HepG2 (cell line): ENCODE measurements around the gene NKD2. TPM values are rescaled to one million over a fixed set of nuclear protein-coding genes. Genes with fewer than 3 reads are reported as not detected.

Experiments
- ATAC-seq: fragments of 200-7000 bp; cut with Tn5 transposase; 3 replicates; pipeline ENCODE4 v1.9.1; 2020; ENCODE audit warnings: mild to moderate bottlenecking, moderate library complexity
- BruUV-seq: library from RNA; stranded (reverse); fragments of 400-500 nt; replicated peaks from 2 replicates; lab custom pipeline; 2021; lab: Mats Ljungman, UMichigan
- CTCF ChIA-PET: fragments of 300-600 bp; formaldehyde crosslinking; extraction: SDS; loops from one replicate; lab custom pipeline; 2021; ENCODE audit warnings: low total read pairs, inconsistent platforms, low intra/inter-chr PET ratio; lab: Yijun Ruan, JAX
- POLR2A ChIA-PET: fragments of 350-600 bp; sonication (Branson Sonifier 250); formaldehyde crosslinking; loops from one replicate; lab custom pipeline; 2020; ENCODE audit warnings: antibody characterized with exemption, inconsistent platforms; lab: Yijun Ruan, JAX
- DNase-seq: peaks from one replicate; pipeline ENCODE4 v3.0.0-alpha.2; 2015; ENCODE audit warnings: low spot score
- FAIRE-seq: peaks from 3 replicates; lab custom pipeline; 2011; peaks lifted over from hg19 to GRCh38; lab: Jason Lieb, UNC
- H2AFZ ChIP-seq: one replicate; pipeline ENCODE4 v1.6.1; 2011; ENCODE audit warnings: low read length, inconsistent platforms
- H3K27ac ChIP-seq: fragments of 300-600 bp; 3 replicates; pipeline ENCODE4 v1.8.0; 2011; ENCODE audit warnings: mixed run types, mild to moderate bottlenecking, mixed read lengths, low read length, inconsistent platforms; ENCODE audit not compliant: insufficient read depth; ENCODE audit errors: extremely low read length
- H3K27me3 ChIP-seq, 2 experiments: fragments of 200-600 bp in 1 of 2; 2 replicates in 1 of 2; 3 replicates in 1 of 2; pipeline versions ENCODE4 v1.6.0 to v1.8.0; 2011; ENCODE audit warnings: low read length in 2 of 2, mild to moderate bottlenecking in 2 of 2, moderate library complexity in 2 of 2, inconsistent platforms in 1 of 2; ENCODE audit not compliant: insufficient read depth in 2 of 2, control insufficient read depth in 1 of 2
- H3K36me3 ChIP-seq, 2 experiments: fragments of 200-600 bp in 1 of 2; replicated peaks in 1 of 2; 2 replicates in 1 of 2; 3 replicates in 1 of 2; pipeline versions ENCODE4 v1.5.1 to v1.8.0; 2011; ENCODE audit warnings: low read length in 2 of 2, inconsistent platforms in 1 of 2; ENCODE audit not compliant: insufficient read depth in 2 of 2, control insufficient read depth in 1 of 2
- H3K4me1 ChIP-seq: 2 replicates; pipeline ENCODE4 v1.5.1; 2012; ENCODE audit warnings: low read length, inconsistent platforms; ENCODE audit not compliant: insufficient read depth
- H3K4me2 ChIP-seq: 2 replicates; pipeline ENCODE4 v1.6.0; 2011; ENCODE audit warnings: low read depth, low read length, inconsistent platforms
- H3K4me3 ChIP-seq, 3 experiments: fragments of 200-600 bp in 1 of 3; sonication (generic), shearing (Covaris generic) in 1 of 3; replicated peaks in 1 of 3; 2 replicates each; pipeline ENCODE4 v1.5.1; 2011 to 2016; ENCODE audit warnings: low read length in 3 of 3, inconsistent platforms in 2 of 3, low read depth in 2 of 3, mild to moderate bottlenecking in 2 of 3, control low read depth in 1 of 3, mixed read lengths in 1 of 3; ENCODE audit not compliant: insufficient read depth in 1 of 3
- H3K79me2 ChIP-seq: one replicate; pipeline ENCODE4 v1.6.1; 2011; ENCODE audit warnings: low read length, inconsistent platforms; ENCODE audit not compliant: insufficient read depth
- H3K9ac ChIP-seq: 2 replicates; pipeline ENCODE4 v1.6.0; 2011; ENCODE audit warnings: mild to moderate bottlenecking, low read depth, low read length, inconsistent platforms; ENCODE audit not compliant: insufficient read depth
- H3K9me3 ChIP-seq: 2 replicates; pipeline ENCODE4 v1.5.1; 2012; ENCODE audit warnings: mild to moderate bottlenecking, low read length
- H4K20me1 ChIP-seq: 2 replicates; pipeline ENCODE4 v1.6.0; 2011; ENCODE audit warnings: inconsistent platforms, mild to moderate bottlenecking, low read length, moderate library complexity; ENCODE audit not compliant: insufficient read depth
- ARHGAP35 ChIP-seq: sonication (generic); formaldehyde crosslinking; IDR thresholded peaks from 2 replicates; pipeline ENCODE4 v1.9.0; 2022; ENCODE audit warnings: mild to moderate bottlenecking, inconsistent platforms, moderate library complexity, missing genetic modification reagents, borderline replicate concordance
- BCL3 ChIP-seq: sonication (generic); formaldehyde crosslinking; IDR thresholded peaks from 2 replicates; pipeline ENCODE4 v1.5.1; 2020; ENCODE audit warnings: mild to moderate bottlenecking, missing genetic modification reagents, moderate library complexity
- CHD4 ChIP-seq: fragments of 200-600 bp; sonication (generic); IDR thresholded peaks from 2 replicates; pipeline ENCODE4 v1.7.0; 2017; ENCODE audit warnings: mild to moderate bottlenecking, low read length, borderline replicate concordance
- MXD1 ChIP-seq: sonication (generic); formaldehyde crosslinking; IDR thresholded peaks from 2 replicates; pipeline ENCODE4 v1.4.0; 2020; ENCODE audit warnings: mild to moderate bottlenecking, missing genetic modification reagents
- MXD4 ChIP-seq: IDR thresholded peaks from 2 replicates; pipeline ENCODE4 v1.6.1; 2016; ENCODE audit warnings: mild to moderate bottlenecking, missing biosample characterization, missing genetic modification reagents
- MYC ChIP-seq: sonication (generic); formaldehyde crosslinking; IDR thresholded peaks from 2 replicates; pipeline ENCODE4 v1.9.0; 2021; ENCODE audit warnings: missing genetic modification reagents, borderline replicate concordance
- NFE2L2 ChIP-seq: fragments of 150-350 bp; IDR thresholded peaks from 2 replicates; pipeline ENCODE4 v1.6.1; 2014; ENCODE audit warnings: low read length
- PATZ1 ChIP-seq: sonication (generic); formaldehyde crosslinking; IDR thresholded peaks from 2 replicates; pipeline ENCODE4 v1.4.0; 2020; ENCODE audit warnings: missing genetic modification reagents
- PREB ChIP-seq: sonication (generic); formaldehyde crosslinking; IDR thresholded peaks from 2 replicates; pipeline ENCODE4 v1.4.0; 2020; ENCODE audit warnings: missing genetic modification reagents
- PTBP1 ChIP-seq: fragments of 200-400 bp; formaldehyde crosslinking; IDR thresholded peaks from 2 replicates; pipeline ENCODE4 v1.6.1; 2018; ENCODE audit warnings: low read length, low read depth; ENCODE audit not compliant: poor library complexity, severe bottlenecking
- ZBTB38 ChIP-seq: sonication (generic); formaldehyde crosslinking; IDR thresholded peaks from 2 replicates; pipeline ENCODE4 v1.5.1; 2020; ENCODE audit warnings: mild to moderate bottlenecking, missing genetic modification reagents
- ZBTB8A ChIP-seq: sonication (generic); formaldehyde crosslinking; IDR thresholded peaks from 2 replicates; pipeline ENCODE4 v1.4.0; 2020; ENCODE audit warnings: mild to moderate bottlenecking, low read depth, missing genetic modification reagents, borderline replicate concordance
- ZC3H4 ChIP-seq: sonication (generic); formaldehyde crosslinking; IDR thresholded peaks from 2 replicates; pipeline ENCODE4 v1.4.0; 2020; ENCODE audit warnings: missing genetic modification reagents, borderline replicate concordance
- ZNF207 ChIP-seq: fragments of 450-650 bp; IDR thresholded peaks from 2 replicates; pipeline ENCODE4 v1.6.1; 2016; ENCODE audit warnings: antibody characterized with exemption, borderline replicate concordance
- ZNF235 ChIP-seq: sonication (generic); formaldehyde crosslinking; IDR thresholded peaks from 2 replicates; pipeline ENCODE4 v1.8.1; 2023; ENCODE audit warnings: mild to moderate bottlenecking, missing genetic modification reagents, borderline replicate concordance
- ZNF34 ChIP-seq: sonication (generic); formaldehyde crosslinking; IDR thresholded peaks from 2 replicates; pipeline ENCODE4 v1.4.0; 2020; ENCODE audit warnings: mild to moderate bottlenecking, missing genetic modification reagents, borderline replicate concordance
- ZNF574 ChIP-seq: sonication (generic); formaldehyde crosslinking; IDR thresholded peaks from 2 replicates; pipeline ENCODE4 v1.4.0; 2020; ENCODE audit warnings: missing genetic modification reagents
- ZNF674 ChIP-seq: sonication (generic); formaldehyde crosslinking; IDR thresholded peaks from 2 replicates; pipeline ENCODE4 v1.5.0; 2020; ENCODE audit warnings: low read depth, mild to moderate bottlenecking, missing genetic modification reagents
- WGBS: methylation state at CpG from one replicate; pipeline ENCODE4 v1.1.6; 2017; ENCODE audit warnings: low lambda C conversion rate; 5-methylcytosine and 5-hydroxymethylcytosine counted together
- in situ Hi-C: cut with HindIII; loops from 2 replicates; pipeline ENCODE4 v1.10.0; 2017; ENCODE audit warnings: low pct_unique_long_range_greater_than_20kb; ENCODE audit not compliant: extremely low pct_ligation_motif_present
- intact Hi-C: fragments of 100-400 bp; cut with micrococcal nuclease; formaldehyde crosslinking; loops from one replicate; pipeline ENCODE4 v1.10.0; 2022; ENCODE audit not compliant: unreplicated experiment
- polyA plus RNA-seq, 8 experiments: library from polyadenylated mRNA; depleted of rRNA in 3 of 8; stranded (reverse) in 7 of 8; unstranded in 1 of 8; fragments of >200 nt; fragmentation: Illumina TruSeq in 4 of 8; extraction: Trizol in 4 of 8; gene quantifications; 2 replicates each; pipeline versions ENCODE4 v1.2.1 to v1.2.3, GENCODE V29; 2011 to 2016; ENCODE audit warnings: low read depth in 4 of 8, missing spikeins in 1 of 8, mixed read lengths in 1 of 8; ENCODE audit not compliant: insufficient read depth in 1 of 8
- total RNA-seq, 5 experiments: library from RNA; depleted of rRNA; stranded (reverse); fragments of >200 nt; fragmentation: Illumina TruSeq; extraction: Trizol; gene quantifications; 2 replicates each; pipeline ENCODE4 v1.2.3, GENCODE V29; 2016; ENCODE audit warnings: low read depth in 1 of 5

NKD2 gene
- total and polyA plus RNA-seq, 2 of the 13 experiments (the other 11 are each of a cell fraction or from before 2014, with no cell fraction given): 0.53 to 0.82 TPM

- no peak overlapping the region for H3K4me3 ChIP-seq
- no peaks in the 10 kb centered on the region for H4K20me1 ChIP-seq
- ATAC-seq (no peak), FAIRE-seq (no peak), DNase-seq (no peak)
- POLR2A ChIA-PET: no interaction called here
- peaks cover 32 to 67% of the 10 kb centered on the region in 2 experiments; a peak in 4 of 5 replicates for H3K36me3 ChIP-seq
- no peaks in the 10 kb centered on the region for H3K4me1 ChIP-seq
- H3K27ac ChIP-seq: no peak overlapping the region
- no TSS peak for BruUV-seq
- CTCF ChIA-PET: no interaction called here
- TF ChIP-seq PATZ1 (CRISPR knock-in tag): no peak
- TF ChIP-seq ARHGAP35 (CRISPR knock-in tag): no peak
- no peak for TF ChIP-seq ZNF207
- no peak for TF ChIP-seq ZNF574 (CRISPR knock-in tag)
- no peak for TF ChIP-seq BCL3 (CRISPR knock-in tag)
- no peak for TF ChIP-seq ZBTB8A
- no peak for TF ChIP-seq PREB (CRISPR knock-in tag)
- no peak for TF ChIP-seq CHD4
- no peak for TF ChIP-seq ZBTB38 (CRISPR knock-in tag)
- TF ChIP-seq ZNF235 (CRISPR knock-in tag): no peak
- TF ChIP-seq MXD4 (CRISPR knock-in tag): no peak
- no peak for TF ChIP-seq NFE2L2
- no peak for TF ChIP-seq ZC3H4
- TF ChIP-seq PTBP1: no peak
- no peak for TF ChIP-seq ZNF34 (CRISPR knock-in tag)
- no peak for TF ChIP-seq MYC (CRISPR knock-in tag)
- TF ChIP-seq MXD1: no peak
- TF ChIP-seq ZNF674 (CRISPR knock-in tag): no peak
- no peak overlapping the region for H3K4me2 ChIP-seq
- no peaks in the 10 kb centered on the region for H3K9me3 ChIP-seq
- H2AFZ ChIP-seq: no peak overlapping the region
- intact Hi-C loops: loop anchor here (10.0 kb wide), 1 partner anchor 85 kb away; no protein-coding TSS in a partner anchor
- in situ Hi-C loops: no loop called here
- WGBS: 97% methylated on average over 9 of the region's 17 CpGs
- no peak overlapping the region for H3K9ac ChIP-seq
- no peaks in the 10 kb centered on the region for H3K27me3 ChIP-seq
- H3K79me2 ChIP-seq: no peaks in the 10 kb centered on the region
Observed at GRCh38 chr5:1059884-1060263, 51.3 kb downstream of the NKD2 start.
